Adipose tissue (tissue), 3 donors: Measurements from ENCODE around the gene GALR1. TPM values are rescaled to one million over a fixed set of nuclear protein-coding genes. Genes with fewer than 3 reads are reported as not detected.

Source experiments
- H3K27ac ChIP-seq: one replicate; pipeline ENCODE4 v1.5.1; 2013; ENCODE audit warnings: low read depth, low read length
- WGBS, 3 donors: extraction: QIAGEN DNeasy Blood & Tissue Kit; methylation state at CpG; one replicate each; pipeline ENCODE4 v1.1.7; 2013; 5-methylcytosine and 5-hydroxymethylcytosine counted together
- polyA plus RNA-seq, 3 donors: library from polyadenylated mRNA; stranded (reverse); fragments of 200-250 nt; gene quantifications; one replicate each; pipeline ENCODE4 v1.2.3, GENCODE V29; 2013
- donor health status: healthy with polysubstance abuse.
- donor health status: Bipolar disorder and iron deficiency.
- donor health status: healthy.

The GALR1 gene
- polyA plus RNA-seq, 3 donors, result 0.01 to 0.02 TPM; not detected in 1

- no peak overlapping the region for H3K27ac ChIP-seq
- WGBS, 3 donors, result 95 to 96% (median 96%) methylated on average over 4 of the region's 4 CpGs
Measured at GRCh38 chr18:77305676-77306075, 56.0 kb downstream of the GALR1 start.

- 74 to 85% (median 80%) methylated on average over 6 of the region's 6 CpGs for WGBS, 3 donors
- H3K27ac ChIP-seq, result no peak overlapping the region
Measured at GRCh38 chr18:77308216-77308615, 58.6 kb downstream of the GALR1 start.

GRCh38 chr18:77314511-77314910 lies 64.9 kb downstream of the GALR1 start:
- 84 to 94% (median 90%) methylated on average over 6 of the region's 6 CpGs for WGBS, 3 donors
- H3K27ac ChIP-seq, result no peak overlapping the region

- WGBS, 3 donors, result 91 to 95% (median 93%) methylated on average over 10 of the region's 10 CpGs
- H3K27ac ChIP-seq, result no peak overlapping the region
Measured at GRCh38 chr18:77314952-77315351, 65.3 kb downstream of the GALR1 start.

- 74 to 86% (median 74%) methylated on average over 3 of the region's 3 CpGs for WGBS, 3 donors
- no peak overlapping the region for H3K27ac ChIP-seq
Measured at GRCh38 chr18:77316008-77316407, 66.4 kb downstream of the GALR1 start.

GRCh38 chr18:77316641-77317040 lies 67.0 kb downstream of the GALR1 start:
- WGBS, 3 donors, result 87 to 94% (median 90%) methylated on average over 4 of the region's 4 CpGs
- no peak overlapping the region for H3K27ac ChIP-seq

GRCh38 chr18:77320971-77321559 lies 71.4 kb downstream of the GALR1 start:
- H3K27ac ChIP-seq, result no peak overlapping the region
- WGBS, 3 donors, result 31 to 49% (median 47%) methylated on average over 5 of the region's 5 CpGs

GRCh38 chr18:77321823-77322805 lies 72.5 kb downstream of the GALR1 start:
- H3K27ac ChIP-seq, result no peak overlapping the region
- 35 to 65% (median 65%) methylated on average over 23 of the region's 23 CpGs for WGBS, 3 donors

- H3K27ac ChIP-seq, result no peak overlapping the region
- WGBS, 3 donors, result 68 to 85% (median 81%) methylated on average over 12 of the region's 12 CpGs
Measured at GRCh38 chr18:77323640-77324299, 74.1 kb downstream of the GALR1 start.

Other genes starting within 250 kb of the GALR1 start
- gene MBP, start 117.1 kb upstream of the GALR1 start, polyA plus RNA-seq, result 10 to 100 TPM in 1 of 3 donors, 1 to 10 TPM in 2; 6.6 to 14.6 (median 8.5) TPM